Fibroblast of skin of right biceps (primary cell): ENCODE results near the gene KLHL15.
A peak's percentile ranks its signal among the peaks of the same experiment; 100 is the strongest.
"Not testable (repeated sequence)": the region's sequence is repeated elsewhere in the genome, so short reads cannot be mapped to it uniquely, and the experiment has no call there.

Source experiments
- DNase-seq: peaks from one replicate; pipeline ENCODE4 v3.0.0-alpha.2; 2013

Gene KLHL15

DNA sequence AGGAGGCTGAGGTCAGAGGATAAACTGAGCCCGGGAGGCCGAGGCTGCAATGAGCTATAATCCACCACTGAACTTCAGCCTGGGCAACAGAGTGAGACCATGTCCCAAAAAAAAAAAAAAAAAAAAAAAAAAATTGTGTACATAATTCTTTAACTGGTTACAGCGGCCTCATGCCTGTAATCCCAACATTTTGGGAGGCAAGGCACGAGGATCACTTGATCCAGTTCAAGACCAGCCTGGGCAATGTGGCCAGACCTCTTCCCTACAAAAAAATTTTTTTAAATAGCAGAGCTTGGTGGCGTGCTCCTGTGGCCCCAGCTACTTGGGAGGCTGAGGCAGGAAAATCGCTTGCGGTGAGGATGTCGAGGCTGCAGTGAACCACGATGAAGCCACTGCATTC is 9.3 kb downstream of the KLHL15 start:
- DNase-seq: no peak

- no peak for DNase-seq
These were observed 12.5 kb downstream of the KLHL15 start for GRCh38 chrX:24014388-24015018.

GRCh38 chrX:24012266-24012665 is 14.7 kb downstream of the KLHL15 start:
- no peak for DNase-seq

- no peak for DNase-seq
These were observed 21.1 kb downstream of the KLHL15 start for GRCh38 chrX:24005867-24006266.

GRCh38 chrX:24005028-24005427 is 22.0 kb downstream of the KLHL15 start:
- DNase-seq: no peak

DNA sequence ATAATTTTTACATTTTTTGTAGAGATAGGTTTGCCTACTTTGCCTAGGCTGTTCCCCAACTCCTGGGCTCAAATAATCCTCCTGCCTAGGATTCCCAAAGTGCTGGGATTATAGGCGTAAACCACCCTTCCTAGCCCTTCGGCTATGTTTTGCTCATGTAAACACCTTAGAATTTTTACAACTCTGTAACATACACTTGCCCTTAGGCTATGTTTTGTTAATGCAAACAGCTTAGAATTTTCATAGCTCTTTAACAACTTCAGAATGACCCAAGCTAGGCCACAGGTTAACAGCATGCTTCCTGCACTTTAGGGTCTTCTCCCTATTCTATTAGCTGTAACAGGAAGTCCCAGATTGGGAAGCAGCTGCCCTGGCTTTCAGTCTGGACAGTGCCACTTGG is 24.2 kb downstream of the KLHL15 start:
- DNase-seq: no peak

DNA sequence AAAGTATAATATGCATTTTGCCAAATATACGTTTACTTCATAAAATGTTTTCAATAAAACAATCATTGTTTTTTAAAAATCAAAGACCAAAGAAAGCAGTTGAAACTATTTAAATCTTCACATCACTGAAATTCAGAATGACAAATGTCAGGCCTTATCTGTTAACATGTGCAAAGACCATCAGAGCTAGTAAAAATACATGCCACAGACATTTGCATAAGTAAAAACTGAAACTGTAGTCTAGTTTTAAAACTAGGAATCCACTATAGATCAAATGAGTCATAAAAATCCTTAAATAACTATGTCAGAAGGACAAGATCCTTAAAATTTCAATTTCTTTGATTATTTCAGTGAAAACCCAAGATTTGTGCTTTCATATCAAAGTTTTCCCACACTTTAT is 24.8 kb downstream of the KLHL15 start:
- no peak for DNase-seq

DNA sequence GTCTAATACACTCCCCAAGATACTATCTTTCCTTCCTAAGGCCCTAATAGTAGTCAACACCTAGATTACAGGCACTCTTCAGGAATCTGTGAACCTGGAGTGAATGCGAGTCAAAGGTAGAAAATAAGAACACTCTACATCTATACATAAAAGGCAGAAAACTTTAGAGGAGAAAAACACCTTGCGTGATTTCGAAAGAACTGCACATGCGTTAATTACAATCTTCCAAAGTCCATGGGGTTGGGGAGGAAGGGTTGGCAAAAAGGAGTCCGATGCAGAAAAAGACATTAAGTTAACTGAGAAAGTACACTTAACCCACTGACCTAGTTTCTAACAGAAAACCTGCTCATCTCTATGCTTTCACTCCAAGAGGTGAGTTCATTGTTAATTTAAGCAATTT is 27.3 kb downstream of the KLHL15 start:
- no peak for DNase-seq

- DNase-seq: peak; percentile 12
These were observed 33.9 kb downstream of the KLHL15 start for GRCh38 chrX:23993012-23993633.

- DNase-seq: no peak
These were observed 34.6 kb downstream of the KLHL15 start for GRCh38 chrX:23992431-23992830.

GRCh38 chrX:23990455-23990854 is 36.5 kb downstream of the KLHL15 start:
- DNase-seq: no peak

DNA sequence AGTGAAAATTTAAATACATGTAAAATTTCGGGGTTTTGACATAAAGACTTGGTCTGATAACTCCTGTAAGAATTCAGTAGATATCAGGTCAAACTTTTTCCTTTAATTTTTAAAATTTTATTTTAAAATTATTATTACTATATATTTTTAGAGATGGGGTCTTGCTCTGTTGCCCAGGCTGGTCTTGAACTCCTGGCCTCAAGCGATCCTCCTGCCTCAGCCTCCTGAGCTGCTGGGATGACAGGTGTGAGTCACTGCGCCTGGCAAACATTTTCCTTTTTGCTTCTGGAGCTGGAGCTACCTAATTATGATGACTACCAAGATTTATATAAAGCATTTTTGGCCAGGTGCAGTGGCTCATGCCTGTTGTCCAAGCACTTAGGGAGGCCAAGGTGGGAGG is 37.3 kb downstream of the KLHL15 start:
- no peak for DNase-seq

- no peak for DNase-seq
These were observed 44.1 kb downstream of the KLHL15 start for GRCh38 chrX:23982891-23983290.

- no peak for DNase-seq
These were observed 45.3 kb downstream of the KLHL15 start for GRCh38 chrX:23981711-23982110.

DNA sequence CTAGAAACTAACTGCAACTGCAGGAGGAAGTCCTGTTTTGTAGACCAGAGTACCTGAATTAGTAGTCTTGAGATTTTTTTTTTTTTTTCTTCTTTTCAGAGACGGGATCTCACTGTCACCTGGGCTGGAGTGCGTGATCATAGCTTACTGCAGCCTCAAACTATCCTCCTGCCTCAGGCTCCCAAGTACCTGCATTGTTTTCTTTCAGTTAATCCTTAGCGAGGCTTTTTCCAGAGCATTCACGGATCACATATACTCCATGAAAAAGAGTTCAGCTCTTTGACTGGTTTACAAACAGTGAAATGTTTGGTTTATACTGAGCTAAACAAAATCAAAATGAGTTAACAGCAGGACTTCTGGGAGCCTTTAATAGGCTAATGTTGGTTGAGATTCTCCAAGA is 45.8 kb downstream of the KLHL15 start:
- no peak for DNase-seq

- no peak for DNase-seq
These were observed 47.0 kb downstream of the KLHL15 start for GRCh38 chrX:23980011-23980441.

DNA sequence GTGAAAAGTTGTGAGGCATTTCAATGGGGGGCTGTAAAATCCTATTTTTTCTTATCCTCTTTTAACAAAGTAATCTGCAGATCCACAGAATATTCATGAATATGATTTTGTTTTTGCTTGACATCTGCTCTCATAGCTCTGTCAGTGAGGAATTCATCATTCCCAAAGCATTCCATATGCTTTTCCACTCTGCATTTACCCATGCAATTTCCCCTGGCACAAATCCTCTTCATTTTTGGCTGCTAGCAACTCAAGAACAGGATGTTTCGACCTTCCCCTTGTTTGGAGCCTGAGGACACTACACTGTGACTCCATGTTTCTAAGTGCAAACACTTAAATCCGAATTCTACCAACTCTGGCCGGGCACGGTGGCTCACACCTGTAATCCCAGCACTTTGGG is 48.5 kb downstream of the KLHL15 start:
- peak; percentile 13 for DNase-seq

GRCh38 chrX:23965630-23966029 is 61.4 kb downstream of the KLHL15 start:
- not testable (repeated sequence) for DNase-seq

DNA sequence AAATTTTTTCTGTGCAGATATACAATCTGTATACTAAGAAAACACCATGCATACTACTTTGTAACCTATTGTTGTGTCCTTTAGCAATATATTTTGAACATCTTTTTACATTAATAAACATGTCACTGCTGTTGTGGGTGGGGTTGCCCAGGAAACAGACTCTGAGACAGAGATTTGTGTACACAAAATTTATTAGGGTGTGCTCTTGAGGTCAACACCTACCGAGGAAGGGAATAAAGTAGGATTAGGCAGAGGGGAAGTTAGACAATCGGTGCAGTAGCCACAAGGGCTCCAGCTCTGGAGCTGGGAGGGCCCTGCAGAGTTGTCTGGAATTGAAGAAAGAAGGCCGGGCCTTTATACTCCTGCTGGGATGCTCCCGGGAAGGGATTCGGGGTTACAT is 62.8 kb downstream of the KLHL15 start:
- DNase-seq: no peak

- DNase-seq: no peak
These were observed 67.2 kb downstream of the KLHL15 start for GRCh38 chrX:23959781-23960180.

GRCh38 chrX:23954396-23954795 is 72.6 kb downstream of the KLHL15 start:
- DNase-seq: no peak

DNA sequence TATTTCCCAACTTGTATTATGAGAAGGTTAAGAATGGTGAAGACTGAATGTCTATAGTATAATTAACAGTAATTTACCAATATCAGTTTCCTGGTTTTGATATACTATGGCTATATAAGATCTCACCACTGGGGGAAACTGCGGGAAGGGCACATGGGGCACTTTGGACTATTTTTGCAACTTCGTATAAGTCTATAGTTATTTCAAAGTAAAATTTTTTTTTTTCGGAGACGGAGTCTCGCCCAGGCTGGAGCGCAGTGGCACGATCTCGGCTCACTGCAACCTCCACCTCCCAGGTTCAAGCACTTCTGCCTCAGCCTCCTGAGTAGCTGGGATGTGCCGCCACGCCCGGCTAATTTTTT is 73.1 kb downstream of the KLHL15 start:
- DNase-seq: no peak

DNA sequence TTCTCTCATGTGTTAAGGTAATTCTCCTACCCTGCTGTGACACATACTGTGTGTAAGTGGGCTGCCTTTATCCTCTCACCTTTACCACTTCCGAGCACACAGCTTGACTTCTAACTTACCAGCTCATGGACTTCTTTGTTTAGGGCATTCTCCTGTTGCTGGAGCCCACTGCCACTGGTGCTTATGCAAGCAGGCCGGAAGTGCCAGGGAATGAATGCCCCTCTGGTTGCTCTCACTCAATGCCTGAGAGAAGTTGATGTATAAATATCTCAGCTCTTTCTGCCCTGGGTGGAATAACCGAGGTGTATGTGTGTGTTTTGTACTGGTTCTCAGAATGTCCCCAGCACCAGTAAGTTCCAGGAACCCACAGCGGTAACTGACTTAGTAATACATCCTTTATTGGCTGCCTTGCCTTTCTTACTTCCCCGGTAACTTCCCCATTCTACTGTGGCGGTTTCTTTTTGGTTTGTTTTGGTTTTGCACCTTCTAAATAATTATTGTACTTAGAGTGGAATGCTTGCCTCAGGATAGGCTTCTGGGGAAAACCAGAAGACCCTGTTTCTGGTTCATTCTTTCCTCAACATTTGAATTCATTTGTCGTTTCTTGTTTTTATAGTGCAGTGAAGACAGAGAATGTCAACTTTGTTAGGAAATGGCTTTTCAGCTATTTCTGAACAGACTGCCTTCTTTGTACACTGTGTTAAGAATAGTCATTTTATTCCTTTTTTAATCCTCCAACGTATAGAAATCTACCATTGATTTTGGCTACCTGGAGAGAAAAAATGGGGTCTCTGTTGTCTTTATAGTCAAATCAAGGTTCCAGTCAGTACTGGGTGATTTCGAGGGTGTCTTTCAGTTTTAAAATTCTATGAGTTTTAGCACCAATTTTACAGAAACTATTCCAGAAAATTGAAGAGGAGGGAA is 73.7 kb downstream of the KLHL15 start:
- no peak for DNase-seq

DNA sequence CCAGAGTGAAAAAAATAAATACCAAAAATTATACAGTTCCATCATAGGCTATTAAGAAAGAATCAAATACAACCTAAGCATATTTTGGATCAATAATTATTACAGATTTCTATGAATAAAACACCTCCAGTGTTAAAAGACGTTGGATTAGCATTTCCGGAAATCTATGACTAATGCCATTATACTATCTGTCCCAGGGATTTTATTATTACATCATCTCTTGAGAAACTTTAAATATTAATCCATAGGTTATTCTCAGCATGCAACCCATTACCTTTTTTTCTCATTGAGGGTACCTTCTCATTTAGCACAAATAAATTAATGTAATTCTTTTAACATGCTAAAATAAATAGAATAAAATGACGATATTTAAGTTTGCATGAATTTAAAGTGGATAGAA is 74.6 kb downstream of the KLHL15 start:
- no peak for DNase-seq
